ENCODE results near the gene COPB1. TPM values are rescaled to one million over a fixed set of nuclear protein-coding genes. Genes with fewer than 3 reads are reported as not detected.

The COPB1 gene
- total RNA-seq, 1 experiment from 2014 or later = 94.8 TPM

DNA sequence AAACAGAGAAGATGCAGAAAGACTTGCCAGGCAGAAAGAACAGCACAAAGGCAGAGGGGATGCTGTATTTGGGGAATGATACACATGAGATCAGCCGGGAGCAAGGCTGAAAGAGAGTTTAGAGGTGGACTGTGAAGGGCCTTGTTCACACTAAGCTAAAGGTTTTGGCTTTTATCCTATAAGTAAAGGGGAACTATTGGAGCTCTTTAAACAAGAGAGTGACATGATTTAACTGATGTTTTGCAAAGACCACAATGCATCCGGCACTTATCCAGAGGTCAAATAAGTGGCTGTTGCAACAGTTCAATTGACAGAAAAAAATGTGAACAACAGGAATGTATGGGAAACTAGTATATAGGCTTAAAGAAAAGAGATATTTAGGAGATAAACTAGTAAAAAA lies 76.0 kb downstream of the COPB1 start:
- H3K27me3 ChIP-seq (ENCODE audit: low read length) = no peaks in the 10 kb centered on the region
- H3K36me3 ChIP-seq (ENCODE audit: low read depth, low read length) = no peaks in the 10 kb centered on the region
- CTCF ChIA-PET = no interaction called here
- no peaks in the 10 kb centered on the region for H3K9me3 ChIP-seq (ENCODE audit: low read length)
- no peaks in the 10 kb centered on the region for H3K9me2 ChIP-seq (replicated peaks; ENCODE audit: low read length)
- no TSS peak for BruUV-seq (replicated peaks)
- POLR2A ChIA-PET (ENCODE audit: unreplicated experiment) = no interaction called here
- H4K20me1 ChIP-seq (ENCODE audit: low read length) = no peaks in the 10 kb centered on the region
- no peak overlapping the region for H2AFZ ChIP-seq (ENCODE audit: low read length)
- DNase-seq (peak; percentile 52), ATAC-seq (no peak)
- intact Hi-C loops (cut with micrococcal nuclease) = loop anchor here (5.0 kb wide), 1 partner anchor 34 kb away; no protein-coding TSS in a partner anchor
- 0 out of 2 replicates have a peak overlapping the region, but pooled peaks have one; percentile 5 for H3K27ac ChIP-seq (ENCODE audit: low read length)
- H3F3A ChIP-seq (ENCODE audit: low read length, unreplicated experiment) = no peaks in the 10 kb centered on the region
- no peak overlapping the region for H3K9ac ChIP-seq (ENCODE audit: low read length)
- peak overlapping the region; percentile 59 for H3K4me2 ChIP-seq (ENCODE audit: low read length)
- H3K4me3 ChIP-seq (ENCODE audit: low read length) = no peak overlapping the region
- TF ChIP-seq, protein P1, sequence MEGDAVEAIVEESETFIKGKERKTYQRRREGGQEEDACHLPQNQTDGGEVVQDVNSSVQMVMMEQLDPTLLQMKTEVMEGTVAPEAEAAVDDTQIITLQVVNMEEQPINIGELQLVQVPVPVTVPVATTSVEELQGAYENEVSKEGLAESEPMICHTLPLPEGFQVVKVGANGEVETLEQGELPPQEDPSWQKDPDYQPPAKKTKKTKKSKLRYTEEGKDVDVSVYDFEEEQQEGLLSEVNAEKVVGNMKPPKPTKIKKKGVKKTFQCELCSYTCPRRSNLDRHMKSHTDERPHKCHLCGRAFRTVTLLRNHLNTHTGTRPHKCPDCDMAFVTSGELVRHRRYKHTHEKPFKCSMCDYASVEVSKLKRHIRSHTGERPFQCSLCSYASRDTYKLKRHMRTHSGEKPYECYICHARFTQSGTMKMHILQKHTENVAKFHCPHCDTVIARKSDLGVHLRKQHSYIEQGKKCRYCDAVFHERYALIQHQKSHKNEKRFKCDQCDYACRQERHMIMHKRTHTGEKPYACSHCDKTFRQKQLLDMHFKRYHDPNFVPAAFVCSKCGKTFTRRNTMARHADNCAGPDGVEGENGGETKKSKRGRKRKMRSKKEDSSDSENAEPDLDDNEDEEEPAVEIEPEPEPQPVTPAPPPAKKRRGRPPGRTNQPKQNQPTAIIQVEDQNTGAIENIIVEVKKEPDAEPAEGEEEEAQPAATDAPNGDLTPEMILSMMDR (conservative IDR thresholded peaks at IDR 0.05; ENCODE audit: low read depth, low read length) = no peak
- TF ChIP-seq EZH2phosphoT487 (IDR thresholded peaks at IDR 0.05; ENCODE audit: borderline replicate concordance, low read length) = no peak
- TF ChIP-seq EZH2 (IDR thresholded peaks at IDR 0.05; ENCODE audit: low read length, unreplicated experiment) = no peak
- H3K79me2 ChIP-seq (ENCODE audit: low read length) = no peaks in the 10 kb centered on the region
- peaks cover 38% of the 10 kb centered on the region for H3K4me1 ChIP-seq (ENCODE audit: insufficient read depth, low read length)

- intact Hi-C loops (cut with micrococcal nuclease) = loop anchor here (5.0 kb wide), 1 partner anchor 35 kb away; no protein-coding TSS in a partner anchor
- H4K20me1 ChIP-seq (ENCODE audit: low read length) = no peaks in the 10 kb centered on the region
- H2AFZ ChIP-seq (ENCODE audit: low read length) = 0 out of 2 replicates have a peak overlapping the region, but pooled peaks have one; percentile 4
- no peaks in the 10 kb centered on the region for H3K9me2 ChIP-seq (replicated peaks; ENCODE audit: low read length)
- H3K27ac ChIP-seq (ENCODE audit: low read length) = no peak overlapping the region
- no peaks in the 10 kb centered on the region for H3K27me3 ChIP-seq (ENCODE audit: low read length)
- H3K4me3 ChIP-seq (ENCODE audit: low read length) = peak overlapping the region; percentile 14; the same call in 1 of the 2 replicates
- POLR2A ChIA-PET (ENCODE audit: unreplicated experiment) = interaction anchor here (0.6 to 0.7 kb wide), 3 partner anchors 28 to 76 kb away, joined by 3 to 21 read pairs (median 3); no protein-coding TSS in a partner anchor
- ATAC-seq (no peak; the same call in 1 of the 2 replicates), DNase-seq (no peak)
- H3K9ac ChIP-seq (ENCODE audit: low read length) = no peak overlapping the region
- H3K4me1 ChIP-seq (ENCODE audit: insufficient read depth, low read length) = peaks cover 38% of the 10 kb centered on the region
- CTCF ChIA-PET = interaction anchor here (0.6 to 1.5 kb wide), 5 partner anchors 20 to 220 kb away, joined by 5 to 16 read pairs (median 8); no protein-coding TSS in a partner anchor
- H3K9me3 ChIP-seq (ENCODE audit: low read length) = no peaks in the 10 kb centered on the region
- TF ChIP-seq EZH2 (IDR thresholded peaks at IDR 0.05; ENCODE audit: low read length, unreplicated experiment) = no peak
- H3K79me2 ChIP-seq (ENCODE audit: low read length) = no peaks in the 10 kb centered on the region
- BruUV-seq (replicated peaks) = no TSS peak
- peak overlapping the region; percentile 59 for H3K4me2 ChIP-seq (ENCODE audit: low read length)
- H3K36me3 ChIP-seq (ENCODE audit: low read depth, low read length) = no peaks in the 10 kb centered on the region
- no peaks in the 10 kb centered on the region for H3F3A ChIP-seq (ENCODE audit: low read length, unreplicated experiment)
These were observed 76.8 kb downstream of the COPB1 start for GRCh38 chr11:14422814-14423182.

DNA sequence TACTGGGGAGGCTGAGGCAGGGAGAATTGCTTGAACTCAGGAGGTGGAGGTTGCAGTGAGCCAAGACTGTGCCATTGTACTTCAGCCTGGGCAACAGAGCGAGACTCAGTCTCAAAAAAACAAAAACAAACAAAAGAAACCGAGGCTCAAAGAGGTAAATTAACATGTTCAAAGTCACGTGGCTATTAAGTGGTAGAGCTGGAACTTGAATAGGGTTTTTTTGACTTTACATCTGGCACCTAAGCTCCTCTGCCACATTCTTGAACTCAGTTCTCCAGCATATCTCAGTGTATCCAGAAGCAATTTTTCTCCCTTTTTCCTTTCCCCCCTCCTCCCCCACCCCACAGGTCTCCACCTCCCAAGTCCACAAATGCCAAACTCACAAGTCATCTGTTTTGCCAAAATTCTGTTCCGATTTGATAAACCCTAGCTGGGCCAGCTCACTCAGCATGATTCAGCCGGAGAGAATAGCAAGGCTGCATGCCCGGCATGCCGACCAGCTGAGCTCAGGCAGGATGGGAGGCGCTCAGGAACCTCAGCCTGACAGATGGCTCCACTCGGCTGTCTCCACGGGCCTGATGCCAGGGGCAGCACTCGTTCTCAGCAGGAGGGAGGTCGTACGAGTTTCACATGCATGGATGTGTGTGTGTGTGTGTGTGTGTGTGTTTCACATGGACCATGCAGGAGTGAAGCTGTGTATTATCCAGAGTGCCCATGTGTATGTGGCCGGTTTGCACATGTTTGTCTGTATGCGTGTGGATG lies 77.4 kb downstream of the COPB1 start:
- Histone ChIP-seq H4K20me1 (ENCODE audit: low read length) (no peaks in the 10 kb centered on the region), H3K27me3 (ENCODE audit: low read length) (no peaks in the 10 kb centered on the region), H3K36me3 (ENCODE audit: low read depth, low read length) (no peaks in the 10 kb centered on the region), H3K9ac (ENCODE audit: low read length) (no peak overlapping the region), H3K27ac (ENCODE audit: low read length) (no peak overlapping the region), H3K9me2 (replicated peaks; ENCODE audit: low read length) (no peaks in the 10 kb centered on the region), H3K4me2 (ENCODE audit: low read length) (peak overlapping the region; percentile 59), H3K4me1 (ENCODE audit: insufficient read depth, low read length) (peaks cover 38% of the 10 kb centered on the region), H3K9me3 (ENCODE audit: low read length) (no peaks in the 10 kb centered on the region), H2AFZ (ENCODE audit: low read length) (0 out of 2 replicates have a peak overlapping the region, but pooled peaks have one; percentile 4), H3F3A (ENCODE audit: low read length, unreplicated experiment) (no peaks in the 10 kb centered on the region), H3K79me2 (ENCODE audit: low read length) (no peaks in the 10 kb centered on the region), H3K4me3 (ENCODE audit: low read length) (peak overlapping the region; percentile 14; the same call in 1 of the 2 replicates)
- ChIA-PET POLR2A (ENCODE audit: unreplicated experiment) (interaction anchor here (0.6 to 0.7 kb wide), 3 partner anchors 29 to 76 kb away, joined by 3 to 21 read pairs (median 3); no protein-coding TSS in a partner anchor), CTCF (interaction anchor here (0.6 to 1.5 kb wide), 5 partner anchors 20 to 219 kb away, joined by 5 to 16 read pairs (median 8); no protein-coding TSS in a partner anchor)
- peak; percentile 97 for DNase-seq
- TF ChIP-seq EZH2phosphoT487 (IDR thresholded peaks at IDR 0.05; ENCODE audit: borderline replicate concordance, low read length) (0 out of 2 replicates have a peak, but pooled peaks have one; percentile 40), EZH2 (IDR thresholded peaks at IDR 0.05; ENCODE audit: low read length, unreplicated experiment) (no peak)
- intact Hi-C loops (cut with micrococcal nuclease) = loop anchor here (5.0 kb wide), 1 partner anchor 35 kb away; no protein-coding TSS in a partner anchor
- ATAC-seq = peak; percentile 98
- BruUV-seq (replicated peaks) = no TSS peak
